NOMO-1 (cell line): ENCODE results near the gene ST3GAL2.
"Not testable (repeated sequence)": the region's sequence is repeated elsewhere in the genome, so short reads cannot be mapped to it uniquely, and the experiment has no call there.

Experiments used
- DNase-seq, 2 experiments: peaks; one replicate each; lab custom pipeline; 2025; ENCODE audit not compliant: unreplicated experiment in 2 of 2; lab: John Stamatoyannopoulos, UW

Gene ST3GAL2

DNA sequence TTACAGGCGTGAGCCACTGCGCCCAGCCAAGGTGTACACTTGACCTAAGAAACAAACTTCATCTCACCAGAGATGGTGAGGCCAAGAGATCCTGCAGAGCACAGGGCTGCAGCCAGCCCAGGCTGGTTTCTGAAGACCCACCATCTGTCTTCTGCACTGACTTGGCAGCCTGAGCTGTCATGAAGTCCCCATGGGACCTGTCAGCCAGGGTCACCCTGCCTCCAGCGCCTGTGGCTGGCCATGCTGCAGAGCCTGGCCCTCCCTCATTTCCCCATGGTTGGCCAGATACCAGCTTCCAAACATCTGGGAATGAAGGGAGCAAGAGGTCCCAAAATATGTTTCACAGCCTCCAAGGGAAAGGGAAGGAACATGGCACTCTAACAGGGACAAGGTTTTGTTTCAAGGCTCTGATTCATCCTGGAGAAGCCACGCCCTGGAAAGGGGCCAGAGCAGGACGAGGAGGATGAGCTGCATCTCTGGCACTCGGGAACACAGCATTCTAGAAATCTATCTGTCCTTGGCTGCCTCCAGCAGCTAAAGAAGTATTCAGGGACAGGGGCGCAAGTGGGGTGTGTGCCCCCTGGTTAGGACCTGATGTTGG lies 46.9 kb downstream of the ST3GAL2 start:
- DNase-seq = no peak

DNA sequence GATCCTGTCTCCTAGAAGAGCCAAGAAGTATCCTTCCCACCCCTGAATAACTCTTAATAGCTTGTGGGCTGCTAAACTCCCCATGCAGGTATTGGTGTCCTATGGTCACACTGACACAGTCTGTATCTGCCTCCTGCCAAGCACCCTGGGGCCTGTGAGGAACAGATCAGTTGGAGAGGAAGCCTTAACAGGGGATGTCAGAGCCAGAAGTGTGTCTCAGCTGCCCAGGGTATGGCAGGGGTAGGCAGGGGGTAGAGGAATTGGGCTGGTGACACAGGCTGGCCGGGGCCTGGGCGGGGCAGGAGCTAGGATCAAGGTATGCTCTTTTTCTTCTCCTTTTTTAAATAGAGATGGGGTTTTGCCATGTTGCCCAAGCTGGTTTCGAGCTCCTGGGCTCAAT lies 47.5 kb downstream of the ST3GAL2 start:
- no peak for DNase-seq

- no peak for DNase-seq
These were observed 48.1 kb downstream of the ST3GAL2 start for GRCh38 chr16:70390774-70391173.

DNA sequence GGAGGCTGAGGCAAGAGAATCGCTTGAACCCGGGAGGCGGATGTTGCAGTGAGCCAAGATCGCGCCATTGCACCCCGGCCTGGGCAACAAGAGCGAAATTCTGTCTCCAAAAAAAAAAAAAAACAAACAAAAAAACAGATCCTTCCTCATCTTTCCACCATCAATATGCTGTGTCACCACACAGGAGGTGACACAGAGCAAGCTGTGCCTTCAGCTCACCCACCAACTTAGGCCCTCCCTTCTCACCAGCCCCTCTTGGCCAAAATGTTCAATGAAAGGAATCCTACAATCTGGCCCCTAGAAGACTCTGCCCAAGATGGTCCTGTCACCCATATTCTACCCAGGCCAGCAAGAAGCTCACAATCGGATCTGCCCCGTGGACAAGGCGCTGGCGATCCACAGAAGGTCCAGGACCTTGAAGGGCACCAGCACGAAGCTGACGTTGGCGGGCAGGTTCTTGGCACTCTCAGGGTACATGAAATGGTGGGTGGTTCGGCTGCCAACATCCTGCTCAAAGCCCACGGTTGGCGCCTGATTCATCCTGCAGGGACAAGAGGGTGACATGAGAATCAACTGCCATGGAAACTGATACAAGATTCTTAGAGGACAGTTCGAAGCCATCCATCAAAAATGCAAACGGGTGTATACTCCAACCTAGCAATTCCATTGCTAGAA lies 50.8 kb downstream of the ST3GAL2 start:
- no peak for DNase-seq

- DNase-seq = not testable (repeated sequence)
These were observed 52.5 kb downstream of the ST3GAL2 start for GRCh38 chr16:70386289-70386986.

GRCh38 chr16:70383421-70383960 lies 55.4 kb downstream of the ST3GAL2 start:
- DNase-seq = no peak

- no peak for DNase-seq
These were observed 57.1 kb downstream of the ST3GAL2 start for GRCh38 chr16:70381604-70382342.

- peak; percentile 99 for DNase-seq
These were observed 57.8 kb downstream of the ST3GAL2 start for GRCh38 chr16:70380919-70381603.

DNA sequence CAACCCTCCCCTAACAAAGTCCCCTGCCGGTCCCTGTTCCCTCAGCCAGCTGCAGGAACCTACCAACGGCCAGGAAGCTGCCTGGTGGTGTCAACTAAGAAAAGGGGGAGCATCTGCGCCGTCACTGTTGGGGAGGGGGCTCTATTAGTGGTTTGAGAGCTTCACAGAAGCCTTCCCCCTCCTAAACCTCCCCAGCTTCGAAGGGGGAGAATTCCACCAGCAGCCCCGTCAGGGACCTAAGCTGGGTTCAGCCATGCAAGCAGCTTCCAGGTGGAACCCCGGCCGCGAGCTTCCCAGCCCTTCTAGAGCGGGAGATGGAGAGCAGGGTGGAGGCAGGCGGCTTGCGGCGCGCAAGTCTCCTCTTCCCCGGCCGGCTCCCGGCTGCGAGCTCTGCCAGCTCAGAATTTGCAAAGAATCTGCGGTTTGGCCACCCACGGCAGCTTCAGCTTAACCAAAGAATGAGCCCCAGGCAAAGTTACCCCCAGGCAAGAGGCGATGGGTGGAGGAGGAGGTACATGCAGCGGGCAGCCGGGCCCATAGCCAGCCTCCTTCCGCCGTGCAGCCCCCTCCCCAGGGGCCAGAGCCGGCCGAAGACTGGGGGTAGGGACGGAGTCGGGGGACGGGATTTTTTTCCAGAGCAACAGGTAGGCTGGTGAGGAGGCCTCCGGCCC lies 58.5 kb downstream of the ST3GAL2 start:
- peak; percentile 40 to 54 for DNase-seq

- no peak for DNase-seq
These were observed 59.9 kb downstream of the ST3GAL2 start for GRCh38 chr16:70378869-70379493.

DNA sequence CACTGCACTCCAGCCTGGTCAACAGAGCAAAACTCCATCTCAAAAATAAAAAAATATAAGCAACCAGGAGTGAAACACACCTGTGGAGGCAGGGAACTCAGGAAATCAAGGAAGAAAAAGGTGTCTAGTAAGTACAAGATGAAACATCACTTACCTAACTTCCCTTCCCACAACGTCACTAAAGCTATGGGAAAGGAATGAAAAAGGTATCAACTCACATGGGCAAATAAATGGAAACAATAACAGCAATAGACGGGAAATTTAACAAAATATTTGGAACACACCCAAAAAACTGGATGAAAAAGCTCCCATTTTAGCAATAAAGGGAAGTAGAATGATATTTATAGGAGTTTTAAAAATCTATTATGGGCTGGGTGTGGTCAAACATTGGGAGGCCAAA lies 61.1 kb downstream of the ST3GAL2 start:
- no peak for DNase-seq

GRCh38 chr16:70375636-70376611 lies 63.0 kb downstream of the ST3GAL2 start:
- DNase-seq = no peak

GRCh38 chr16:70374213-70374612 lies 64.7 kb downstream of the ST3GAL2 start:
- no peak for DNase-seq

DNA sequence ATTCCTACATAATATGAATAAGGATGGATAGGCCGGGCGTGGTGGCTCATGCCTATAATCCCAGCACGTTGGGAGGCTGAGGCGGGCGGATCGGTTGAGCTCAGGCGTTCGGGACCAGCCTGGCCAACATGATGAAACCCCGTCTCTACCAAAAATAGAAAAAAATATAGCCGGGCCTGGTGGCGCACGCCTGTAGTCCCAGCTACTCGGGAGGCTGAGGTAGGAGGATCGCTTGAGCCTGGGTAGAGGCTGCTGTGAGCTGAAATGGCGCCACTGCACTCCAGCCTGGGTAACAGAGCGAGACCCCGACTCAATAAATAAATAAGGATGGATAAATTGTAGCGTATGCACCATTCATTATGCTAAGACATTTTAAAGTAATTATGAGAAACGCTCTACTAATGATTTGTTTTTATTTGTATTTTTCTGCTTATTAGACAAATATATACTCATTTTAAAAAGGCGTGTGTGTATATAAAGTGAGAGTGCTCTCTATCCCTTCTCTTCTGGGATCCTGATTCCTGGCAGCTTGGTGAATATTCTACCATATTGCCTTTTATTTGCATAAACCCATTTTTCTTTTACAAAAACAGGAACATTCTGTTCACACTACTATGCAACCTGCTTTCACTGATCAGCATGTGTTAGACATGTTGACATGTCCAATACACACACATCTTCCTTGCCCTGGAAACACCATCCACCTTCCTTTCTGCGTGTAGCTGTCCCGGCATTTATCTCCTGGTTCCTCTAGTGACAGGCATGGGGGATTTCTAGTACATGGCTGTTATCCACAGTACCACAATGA lies 65.8 kb downstream of the ST3GAL2 start:
- DNase-seq = no peak

DNA sequence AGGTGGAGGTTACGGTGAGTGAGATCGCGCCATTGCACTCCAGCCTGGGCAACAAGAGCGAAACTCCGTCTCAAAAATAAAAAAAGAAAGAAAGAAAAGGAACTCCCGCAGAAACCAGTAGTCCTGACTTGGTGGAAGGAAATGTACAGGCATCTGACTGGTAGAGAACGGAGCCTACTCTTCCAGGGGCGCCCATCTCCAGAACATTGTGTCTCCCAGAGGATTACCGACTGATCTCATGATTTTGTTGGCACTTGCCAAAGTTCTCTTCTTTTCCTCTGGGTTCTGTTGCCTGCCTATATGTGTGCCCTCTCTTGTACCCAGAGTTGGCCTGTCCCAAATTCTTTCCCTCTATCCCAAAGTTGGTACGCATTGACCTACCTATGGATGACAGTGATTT lies 68.0 kb downstream of the ST3GAL2 start:
- no peak for DNase-seq

DNA sequence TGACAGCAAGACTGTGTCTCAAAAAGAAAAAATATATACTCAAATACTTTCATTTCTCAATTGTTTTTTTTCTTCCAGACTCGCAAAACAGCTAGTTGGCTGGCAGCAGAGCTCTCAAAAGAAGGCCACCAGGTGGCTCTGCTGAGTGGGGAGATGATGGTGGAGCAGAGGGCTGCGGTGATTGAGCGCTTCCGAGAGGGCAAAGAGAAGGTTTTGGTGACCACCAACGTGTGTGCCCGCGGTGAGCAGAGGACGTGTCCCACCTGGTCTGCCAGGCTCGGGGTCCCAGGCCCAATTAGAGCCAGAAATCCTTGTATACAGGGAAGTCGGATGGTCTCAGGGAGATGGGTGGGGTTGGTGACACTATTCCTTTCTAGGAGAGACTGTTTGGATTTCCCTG lies 68.8 kb downstream of the ST3GAL2 start:
- DNase-seq = not testable (repeated sequence)

- no peak for DNase-seq
These were observed 74.5 kb downstream of the ST3GAL2 start for GRCh38 chr16:70364399-70364798.

DNA sequence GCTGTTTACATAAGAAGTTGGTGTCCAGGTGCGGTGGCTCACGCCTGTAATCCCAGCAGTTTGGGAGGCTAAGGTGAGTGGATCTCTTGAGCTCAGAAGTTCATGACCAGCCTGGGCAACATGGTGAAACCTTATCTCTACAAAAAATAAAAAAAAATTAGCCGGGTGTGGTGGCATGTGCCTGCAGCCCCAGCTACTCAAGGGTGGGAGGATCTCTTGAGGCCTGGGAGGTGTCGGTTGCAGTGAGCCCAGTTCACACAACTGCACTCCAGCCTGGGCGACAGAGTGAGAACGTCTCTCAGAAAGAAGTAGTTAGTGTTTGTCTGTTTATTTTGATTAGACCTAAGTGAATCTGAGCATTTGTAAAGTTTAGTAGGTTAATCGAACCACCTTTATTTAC lies 79.3 kb downstream of the ST3GAL2 start:
- no peak for DNase-seq
